22Rv1 (cell line): ENCODE measurements around the gene SIK2.
"Not testable (repeated sequence)": the region's sequence is repeated elsewhere in the genome, so short reads cannot be mapped to it uniquely, and the experiment has no call there.

Experiments
- H3K27ac ChIP-seq: fragments of 450-650 bp; 2 replicates; pipeline ENCODE4 v1.5.1; 2017
- ZFX ChIP-seq: fragments of 450-650 bp; IDR thresholded peaks from 2 replicates; pipeline ENCODE4 v1.6.1; 2017; ENCODE audit warnings: antibody characterized with exemption, borderline replicate concordance
- TF ChIP-seq, protein P1 (sequence below): fragments of 450-650 bp; IDR thresholded peaks from 2 replicates; pipeline ENCODE4 v1.5.1; 2017; ENCODE audit warnings: mild to moderate bottlenecking

Gene SIK2

GRCh38 chr11:111715142-111715816 is 113.0 kb downstream of the SIK2 start:
- H3K27ac ChIP-seq, result no peak overlapping the region
- TF ChIP-seq, protein P1, sequence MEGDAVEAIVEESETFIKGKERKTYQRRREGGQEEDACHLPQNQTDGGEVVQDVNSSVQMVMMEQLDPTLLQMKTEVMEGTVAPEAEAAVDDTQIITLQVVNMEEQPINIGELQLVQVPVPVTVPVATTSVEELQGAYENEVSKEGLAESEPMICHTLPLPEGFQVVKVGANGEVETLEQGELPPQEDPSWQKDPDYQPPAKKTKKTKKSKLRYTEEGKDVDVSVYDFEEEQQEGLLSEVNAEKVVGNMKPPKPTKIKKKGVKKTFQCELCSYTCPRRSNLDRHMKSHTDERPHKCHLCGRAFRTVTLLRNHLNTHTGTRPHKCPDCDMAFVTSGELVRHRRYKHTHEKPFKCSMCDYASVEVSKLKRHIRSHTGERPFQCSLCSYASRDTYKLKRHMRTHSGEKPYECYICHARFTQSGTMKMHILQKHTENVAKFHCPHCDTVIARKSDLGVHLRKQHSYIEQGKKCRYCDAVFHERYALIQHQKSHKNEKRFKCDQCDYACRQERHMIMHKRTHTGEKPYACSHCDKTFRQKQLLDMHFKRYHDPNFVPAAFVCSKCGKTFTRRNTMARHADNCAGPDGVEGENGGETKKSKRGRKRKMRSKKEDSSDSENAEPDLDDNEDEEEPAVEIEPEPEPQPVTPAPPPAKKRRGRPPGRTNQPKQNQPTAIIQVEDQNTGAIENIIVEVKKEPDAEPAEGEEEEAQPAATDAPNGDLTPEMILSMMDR, result no peak
- TF ChIP-seq ZFX, result no peak

DNA sequence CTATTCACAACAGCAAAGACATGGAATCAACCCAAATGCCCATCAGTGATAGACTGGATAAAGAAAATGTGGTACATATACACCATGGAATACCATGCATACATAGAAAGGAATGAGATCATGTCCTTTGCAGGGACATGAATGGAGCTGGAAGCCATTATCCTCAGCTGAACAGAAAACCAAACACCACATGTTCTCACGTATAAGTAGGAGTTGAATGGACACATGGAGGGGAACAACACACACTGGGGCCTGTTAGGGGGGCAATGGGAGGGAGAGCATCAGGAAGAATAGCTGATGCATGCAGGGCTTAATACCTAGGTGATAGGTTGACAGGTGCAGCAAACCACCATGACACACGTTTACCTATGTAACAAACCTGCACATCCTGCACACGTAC is 115.4 kb downstream of the SIK2 start:
- H3K27ac ChIP-seq, result not testable (repeated sequence)

- no peak overlapping the region for H3K27ac ChIP-seq
- TF ChIP-seq, protein P1, result no peak
- no peak for TF ChIP-seq ZFX
Observed at GRCh38 chr11:111718436-111718835, 116.2 kb downstream of the SIK2 start.

GRCh38 chr11:111718859-111719258 is 116.6 kb downstream of the SIK2 start:
- no peak for TF ChIP-seq ZFX
- TF ChIP-seq, protein P1, result no peak
- H3K27ac ChIP-seq, result no peak overlapping the region

DNA sequence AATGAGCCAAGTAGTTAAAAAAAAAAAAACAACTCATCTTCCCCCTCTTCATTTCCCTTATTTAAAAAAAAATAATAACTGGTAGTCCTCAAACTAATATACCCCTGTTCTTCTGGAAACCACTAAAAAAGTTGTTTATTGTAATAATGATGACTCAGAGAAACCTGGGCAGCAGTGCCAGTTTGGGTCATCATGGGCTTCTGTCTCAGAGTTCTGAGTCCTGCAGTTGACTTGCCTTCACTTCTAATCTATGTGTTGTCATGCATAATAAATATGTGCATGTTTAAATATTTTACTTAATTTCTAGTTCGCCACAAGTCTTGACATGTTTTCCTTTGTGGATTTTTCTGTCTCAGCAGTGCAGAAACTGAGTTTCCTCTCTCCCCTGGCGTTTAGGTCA is 117.1 kb downstream of the SIK2 start:
- TF ChIP-seq, protein P1, result no peak
- no peak for TF ChIP-seq ZFX
- no peak overlapping the region for H3K27ac ChIP-seq

GRCh38 chr11:111720801-111721494 is 118.7 kb downstream of the SIK2 start:
- no peak overlapping the region for H3K27ac ChIP-seq
- no peak for TF ChIP-seq ZFX
- TF ChIP-seq, protein P1, result no peak

GRCh38 chr11:111722501-111722900 is 120.3 kb downstream of the SIK2 start:
- H3K27ac ChIP-seq, result no peak overlapping the region

More at GRCh38 chr11:111722501-111722900, 120.3 kb downstream of the SIK2 start:
- TF ChIP-seq, protein P1, result no peak
- TF ChIP-seq ZFX, result no peak
